ENCODE data around the gene CAPN7.
"Not testable (repeated sequence)": the region's sequence is repeated elsewhere in the genome, so short reads cannot be mapped to it uniquely, and the experiment has no call there.

The CAPN7 gene

DNA sequence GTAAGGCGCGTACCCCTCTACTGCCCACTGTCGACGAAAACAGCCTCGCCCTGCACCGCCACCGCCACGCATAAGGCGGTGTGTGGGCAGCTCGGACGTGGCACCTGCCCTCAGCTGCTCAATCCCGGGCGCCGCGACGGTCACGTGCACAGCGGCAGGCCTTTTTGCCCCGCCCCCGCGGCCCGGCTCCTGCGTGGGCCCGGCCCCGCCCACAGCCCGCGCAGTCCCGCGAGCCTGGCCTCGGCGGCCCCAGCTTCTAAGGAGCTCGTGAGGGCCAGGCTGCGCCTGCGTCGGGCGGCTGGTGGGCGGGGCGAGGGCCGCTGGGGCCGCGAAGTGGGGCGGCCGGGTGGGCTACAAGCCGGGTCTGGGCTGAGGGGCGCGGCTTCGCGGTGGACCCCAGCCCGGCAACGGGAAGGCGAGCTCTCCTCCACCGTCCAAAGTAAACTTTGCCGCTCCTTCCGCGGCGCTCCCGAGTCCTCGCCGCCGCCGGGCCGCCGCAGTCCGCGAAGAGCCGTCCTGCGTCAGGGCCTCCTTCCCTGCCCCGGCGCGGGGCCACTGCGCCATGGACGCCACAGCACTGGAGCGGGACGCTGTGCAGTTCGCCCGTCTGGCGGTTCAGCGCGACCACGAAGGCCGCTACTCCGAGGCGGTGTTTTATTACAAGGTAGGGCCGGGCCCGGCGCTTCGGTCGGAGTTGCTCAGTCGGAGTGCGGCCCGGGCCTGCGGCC, at the start of gene CAPN7:
Gene CAPN7, plus strand, starts transcription at position 313 of the 728 bp plus-strand sequence. Its CDS starts 250 bp downstream, at position 563.
- H3K4me3 ChIP-seq (ENCODE audit: low read length) = peak within 1 kb of the TSS; percentile 88
- no peaks in the 10 kb centered on the region for H3K27me3 ChIP-seq (ENCODE audit: insufficient read depth, low read length)
- H3K4me1 ChIP-seq (ENCODE audit: insufficient read depth, low read length) = 0 out of 2 replicates have a peak, but pooled peaks cover 2% of the 10 kb centered on the region
- H3K9ac ChIP-seq (ENCODE audit: low read depth, low read length) = peak within 1 kb of the TSS; percentile 78
- peaks cover 6% of the 10 kb centered on the region; the same call in 1 of the 2 replicates for H3K36me3 ChIP-seq (ENCODE audit: insufficient read depth, low read depth, low read length)
- H3K27ac ChIP-seq (ENCODE audit: low read length) = no peak within 1 kb of the TSS
- no peaks in the 10 kb centered on the region for H3K9me3 ChIP-seq (ENCODE audit: insufficient read depth, low read depth, low read length)

DNA sequence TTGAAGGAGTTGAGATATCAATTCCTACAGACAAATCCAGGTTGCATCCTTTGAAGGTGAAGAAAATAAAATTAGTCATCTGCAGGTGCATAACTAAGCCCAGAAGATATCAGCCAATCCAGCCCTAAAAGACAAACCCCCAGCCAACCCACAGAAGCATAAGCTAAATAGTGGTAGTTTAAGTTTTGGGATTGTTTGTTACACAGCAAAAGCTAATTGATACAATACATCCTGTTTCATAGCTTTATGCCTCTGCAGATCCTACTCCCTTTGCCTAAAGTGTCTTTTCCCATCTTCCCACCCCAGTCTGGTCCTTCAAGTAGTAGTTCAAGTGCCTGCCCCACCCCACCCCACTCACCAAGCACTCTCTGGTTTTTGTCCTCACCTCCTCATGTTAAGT, 48.6 kb upstream of the CAPN7 start:
- Histone ChIP-seq H3K27ac (ENCODE audit: low read length) (no peak overlapping the region), H3K9ac (ENCODE audit: low read depth, low read length) (no peak overlapping the region), H3K9me3 (ENCODE audit: insufficient read depth, low read depth, low read length) (no peaks in the 10 kb centered on the region), H3K27me3 (ENCODE audit: insufficient read depth, low read length) (peaks cover 40% of the 10 kb centered on the region), H3K4me3 (ENCODE audit: low read length) (no peak overlapping the region), H3K36me3 (ENCODE audit: insufficient read depth, low read depth, low read length) (no peaks in the 10 kb centered on the region), H3K4me1 (ENCODE audit: insufficient read depth, low read length) (no peaks in the 10 kb centered on the region)

DNA sequence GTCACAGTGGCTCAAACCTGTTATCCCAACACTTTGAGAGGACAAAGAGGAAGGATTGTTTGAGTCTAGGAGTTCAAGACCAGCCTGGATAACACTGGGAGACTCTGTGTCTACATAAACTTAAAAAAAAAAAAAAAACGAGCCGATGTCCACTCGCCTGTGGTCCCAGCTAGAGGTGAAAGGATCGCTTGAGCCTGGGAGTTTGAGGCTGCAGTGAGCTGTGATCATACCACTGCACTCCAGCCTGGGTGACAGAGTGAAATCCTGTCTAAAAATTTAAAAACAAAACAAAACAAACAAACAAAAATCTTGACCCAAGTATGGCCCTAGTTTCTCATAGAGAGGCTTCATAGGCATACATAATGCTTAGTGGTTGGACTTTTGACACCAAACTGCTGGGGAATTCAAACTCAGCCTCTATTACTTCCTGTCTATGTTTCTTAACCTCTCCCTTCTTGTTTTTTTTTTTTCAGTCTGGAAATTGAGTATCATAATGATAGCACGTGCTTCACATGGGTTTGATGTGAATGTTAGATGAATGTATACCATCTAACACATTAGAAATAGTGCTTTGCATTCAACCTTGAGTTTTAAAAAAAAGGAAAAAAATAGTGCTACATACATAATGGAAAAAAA, 46.4 kb upstream of the CAPN7 start:
- no peak overlapping the region for H3K9ac ChIP-seq (ENCODE audit: low read depth, low read length)
- no peak overlapping the region for H3K27ac ChIP-seq (ENCODE audit: low read length)
- H3K4me3 ChIP-seq (ENCODE audit: low read length) = no peak overlapping the region
- no peaks in the 10 kb centered on the region; the same call in 1 of the 2 replicates for H3K9me3 ChIP-seq (ENCODE audit: insufficient read depth, low read depth, low read length)
- no peaks in the 10 kb centered on the region for H3K36me3 ChIP-seq (ENCODE audit: insufficient read depth, low read depth, low read length)
- peaks cover 24% of the 10 kb centered on the region; the same call in 1 of the 2 replicates for H3K27me3 ChIP-seq (ENCODE audit: insufficient read depth, low read length)
- H3K4me1 ChIP-seq (ENCODE audit: insufficient read depth, low read length) = no peaks in the 10 kb centered on the region

- no peaks in the 10 kb centered on the region for H3K36me3 ChIP-seq (ENCODE audit: insufficient read depth, low read depth, low read length)
- peaks cover 15% of the 10 kb centered on the region; the same call in 1 of the 2 replicates for H3K27me3 ChIP-seq (ENCODE audit: insufficient read depth, low read length)
- no peak overlapping the region for H3K4me3 ChIP-seq (ENCODE audit: low read length)
- no peaks in the 10 kb centered on the region; the same call in 1 of the 2 replicates for H3K9me3 ChIP-seq (ENCODE audit: insufficient read depth, low read depth, low read length)
- no peak overlapping the region for H3K9ac ChIP-seq (ENCODE audit: low read depth, low read length)
- H3K4me1 ChIP-seq (ENCODE audit: insufficient read depth, low read length) = no peaks in the 10 kb centered on the region
- no peak overlapping the region for H3K27ac ChIP-seq (ENCODE audit: low read length)
Measured at GRCh38 chr3:15160662-15161061, 45.4 kb upstream of the CAPN7 start.

- H3K9ac ChIP-seq (ENCODE audit: low read depth, low read length) = no peak overlapping the region
- no peaks in the 10 kb centered on the region for H3K36me3 ChIP-seq (ENCODE audit: insufficient read depth, low read depth, low read length)
- no peak overlapping the region for H3K4me3 ChIP-seq (ENCODE audit: low read length)
- H3K9me3 ChIP-seq (ENCODE audit: insufficient read depth, low read depth, low read length) = no peaks in the 10 kb centered on the region; the same call in 1 of the 2 replicates
- no peak overlapping the region for H3K27ac ChIP-seq (ENCODE audit: low read length)
- H3K4me1 ChIP-seq (ENCODE audit: insufficient read depth, low read length) = no peaks in the 10 kb centered on the region
- 0 out of 2 replicates have a peak, but pooled peaks cover 12% of the 10 kb centered on the region for H3K27me3 ChIP-seq (ENCODE audit: insufficient read depth, low read length)
Measured at GRCh38 chr3:15161133-15161532, 44.9 kb upstream of the CAPN7 start.

- not testable (repeated sequence) for H3K27me3 ChIP-seq (ENCODE audit: insufficient read depth, low read length); H3K27ac ChIP-seq (ENCODE audit: low read length); H3K4me3 ChIP-seq (ENCODE audit: low read length)
Measured at GRCh38 chr3:15163656-15164055, 42.4 kb upstream of the CAPN7 start.

DNA sequence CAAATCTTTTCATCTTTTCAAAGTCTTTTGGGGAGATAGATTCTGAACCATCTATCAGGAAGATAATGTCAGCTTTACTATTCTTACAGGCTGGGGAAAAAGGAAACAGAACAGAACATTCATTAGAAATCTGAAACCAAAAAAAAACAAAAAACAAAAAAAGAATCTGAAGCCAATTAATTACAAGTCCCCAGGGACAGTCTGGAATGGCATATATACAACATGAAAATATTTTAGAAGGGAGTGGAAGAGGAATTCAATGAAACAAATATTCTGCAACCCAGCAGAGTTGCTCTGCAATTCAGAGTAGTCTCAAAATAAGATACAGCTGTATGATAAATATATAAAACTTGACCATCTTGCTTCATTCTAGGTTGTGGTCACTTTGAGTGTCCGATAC, 41.7 kb upstream of the CAPN7 start:
- H3K27ac ChIP-seq (ENCODE audit: low read length) = no peak overlapping the region
- H3K9ac ChIP-seq (ENCODE audit: low read depth, low read length) = no peak overlapping the region
- no peaks in the 10 kb centered on the region for H3K4me1 ChIP-seq (ENCODE audit: insufficient read depth, low read length)
- H3K36me3 ChIP-seq (ENCODE audit: insufficient read depth, low read depth, low read length) = no peaks in the 10 kb centered on the region
- no peaks in the 10 kb centered on the region for H3K27me3 ChIP-seq (ENCODE audit: insufficient read depth, low read length)
- no peaks in the 10 kb centered on the region; the same call in 1 of the 2 replicates for H3K9me3 ChIP-seq (ENCODE audit: insufficient read depth, low read depth, low read length)
- H3K4me3 ChIP-seq (ENCODE audit: low read length) = no peak overlapping the region

More at GRCh38 chr3:15163656-15164055, 42.4 kb upstream of the CAPN7 start:
- not testable (repeated sequence) for H3K9me3 ChIP-seq (ENCODE audit: insufficient read depth, low read depth, low read length); H3K4me1 ChIP-seq (ENCODE audit: insufficient read depth, low read length); H3K9ac ChIP-seq (ENCODE audit: low read depth, low read length); H3K36me3 ChIP-seq (ENCODE audit: insufficient read depth, low read depth, low read length)

GRCh38 chr3:15165061-15165460, 41.0 kb upstream of the CAPN7 start:
- Histone ChIP-seq H3K4me3 (ENCODE audit: low read length) (no peak overlapping the region), H3K36me3 (ENCODE audit: insufficient read depth, low read depth, low read length) (no peaks in the 10 kb centered on the region), H3K9ac (ENCODE audit: low read depth, low read length) (no peak overlapping the region), H3K27ac (ENCODE audit: low read length) (no peak overlapping the region), H3K4me1 (ENCODE audit: insufficient read depth, low read length) (no peaks in the 10 kb centered on the region), H3K9me3 (ENCODE audit: insufficient read depth, low read depth, low read length) (no peaks in the 10 kb centered on the region; the same call in 1 of the 2 replicates), H3K27me3 (ENCODE audit: insufficient read depth, low read length) (no peaks in the 10 kb centered on the region)

- not testable (repeated sequence) for H3K9ac ChIP-seq (ENCODE audit: low read depth, low read length); H3K27ac ChIP-seq (ENCODE audit: low read length); H3K27me3 ChIP-seq (ENCODE audit: insufficient read depth, low read length); H3K36me3 ChIP-seq (ENCODE audit: insufficient read depth, low read depth, low read length); H3K4me1 ChIP-seq (ENCODE audit: insufficient read depth, low read length); H3K4me3 ChIP-seq (ENCODE audit: low read length); H3K9me3 ChIP-seq (ENCODE audit: insufficient read depth, low read depth, low read length)
Measured at GRCh38 chr3:15166391-15166790, 39.7 kb upstream of the CAPN7 start.

DNA sequence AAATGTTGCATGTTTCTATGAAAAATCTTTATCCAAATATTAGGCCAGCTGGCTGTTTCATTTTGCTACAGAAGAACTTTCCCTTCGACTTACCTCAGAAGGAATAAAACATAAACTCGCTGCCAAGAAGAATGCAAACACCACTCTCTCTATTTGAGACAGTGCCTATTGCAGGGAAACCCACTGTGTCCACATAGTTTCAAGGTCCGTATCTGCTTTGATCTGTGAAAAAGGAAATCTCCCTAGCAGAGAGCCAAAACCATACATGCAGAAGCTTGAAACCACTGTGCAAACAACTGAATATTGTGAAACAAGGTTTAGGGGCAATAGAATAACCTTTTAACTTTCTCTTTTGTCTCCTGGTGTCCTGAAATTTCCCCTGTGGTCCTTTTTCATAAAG, 35.0 kb upstream of the CAPN7 start:
- Histone ChIP-seq H3K27ac (ENCODE audit: low read length) (no peak overlapping the region), H3K36me3 (ENCODE audit: insufficient read depth, low read depth, low read length) (no peaks in the 10 kb centered on the region), H3K9me3 (ENCODE audit: insufficient read depth, low read depth, low read length) (no peaks in the 10 kb centered on the region), H3K4me1 (ENCODE audit: insufficient read depth, low read length) (no peaks in the 10 kb centered on the region), H3K27me3 (ENCODE audit: insufficient read depth, low read length) (peaks cover 7% of the 10 kb centered on the region; the same call in 1 of the 2 replicates), H3K9ac (ENCODE audit: low read depth, low read length) (no peak overlapping the region), H3K4me3 (ENCODE audit: low read length) (no peak overlapping the region)

DNA sequence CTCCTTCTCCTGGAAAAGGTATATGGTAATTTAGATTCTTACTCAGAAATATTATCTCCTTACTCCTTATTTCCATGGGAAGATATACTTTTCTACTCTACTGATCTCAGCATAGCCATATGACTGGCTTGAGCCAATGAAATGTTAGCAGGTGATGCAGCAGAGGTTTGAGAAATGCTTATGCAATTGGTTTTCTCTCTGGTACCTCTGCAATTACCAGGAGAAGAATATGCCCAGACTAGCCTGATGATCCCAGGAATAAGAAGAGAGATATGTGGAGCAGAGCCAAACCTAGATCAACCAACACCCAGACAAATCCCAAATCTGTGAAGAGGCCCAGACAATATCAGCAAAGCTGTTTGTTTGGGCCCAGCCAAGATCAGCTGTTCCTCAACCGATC, 33.2 kb upstream of the CAPN7 start:
- Histone ChIP-seq H3K4me3 (ENCODE audit: low read length) (no peak overlapping the region), H3K9ac (ENCODE audit: low read depth, low read length) (no peak overlapping the region), H3K27me3 (ENCODE audit: insufficient read depth, low read length) (peaks cover 7% of the 10 kb centered on the region; the same call in 1 of the 2 replicates), H3K36me3 (ENCODE audit: insufficient read depth, low read depth, low read length) (no peaks in the 10 kb centered on the region), H3K27ac (ENCODE audit: low read length) (no peak overlapping the region), H3K9me3 (ENCODE audit: insufficient read depth, low read depth, low read length) (no peaks in the 10 kb centered on the region), H3K4me1 (ENCODE audit: insufficient read depth, low read length) (no peaks in the 10 kb centered on the region)

DNA sequence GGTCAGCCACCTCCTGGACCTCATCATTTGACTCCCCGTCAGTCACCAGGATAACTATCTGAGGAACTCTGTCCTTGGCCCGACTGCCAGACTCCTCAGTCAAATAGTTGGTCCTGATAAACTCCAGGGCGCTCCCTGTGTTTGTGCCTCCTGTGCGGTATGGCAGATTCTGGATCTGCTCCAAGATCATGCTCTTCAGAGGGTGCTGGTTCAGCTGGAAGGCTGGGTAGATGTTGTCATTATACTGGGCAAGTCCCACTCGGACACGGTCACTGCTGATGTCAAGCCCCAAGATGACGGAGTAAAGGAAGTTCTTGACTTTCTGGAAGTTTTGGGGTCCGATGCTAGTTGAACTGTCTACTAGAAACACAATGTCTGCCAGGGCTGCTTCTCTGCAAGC, 31.1 kb upstream of the CAPN7 start:
- no peak overlapping the region for H3K9ac ChIP-seq (ENCODE audit: low read depth, low read length)
- no peaks in the 10 kb centered on the region for H3K9me3 ChIP-seq (ENCODE audit: insufficient read depth, low read depth, low read length)
- H3K4me3 ChIP-seq (ENCODE audit: low read length) = no peak overlapping the region
- H3K27ac ChIP-seq (ENCODE audit: low read length) = no peak overlapping the region
- H3K27me3 ChIP-seq (ENCODE audit: insufficient read depth, low read length) = peaks cover 7% of the 10 kb centered on the region; the same call in 1 of the 2 replicates
- no peaks in the 10 kb centered on the region for H3K4me1 ChIP-seq (ENCODE audit: insufficient read depth, low read length)
- no peaks in the 10 kb centered on the region for H3K36me3 ChIP-seq (ENCODE audit: insufficient read depth, low read depth, low read length)

Measured in iPS-20b (cell line).